Endothelial cell of umbilical vein (primary cell): Measurements from ENCODE around the gene PRKD1. TPM values are rescaled to one million over a fixed set of nuclear protein-coding genes. Genes with fewer than 3 reads are reported as not detected.

Experiments used
- BruUV-seq: library from RNA; stranded (reverse); fragments of 400-500 nt; replicated peaks from 2 replicates; lab custom pipeline; 2021; lab: Mats Ljungman, UMichigan
- CTCF ChIA-PET: fragments of 300-600, 350-600 bp; sonication (Branson Sonifier 250); formaldehyde crosslinking; loops from one replicate; lab custom pipeline; 2021; ENCODE audit warnings: antibody characterized with exemption, inconsistent platforms; lab: Charles Lee
- POLR2A ChIA-PET: fragments of 300-600, 350-600 bp; sonication (Branson Sonifier 250); formaldehyde crosslinking; loops from one replicate; lab custom pipeline; 2021; ENCODE audit warnings: antibody characterized with exemption, inconsistent platforms; lab: Charles Lee
- DNase-seq: peaks from one replicate; pipeline ENCODE4 v3.0.0-alpha.2; 2011; ENCODE audit warnings: low read depth, low spot score
- FAIRE-seq: peaks from 2 replicates; lab custom pipeline; 2011; peaks lifted over from hg19 to GRCh38; lab: Jason Lieb, UNC
- H2AFZ ChIP-seq: 2 replicates; pipeline ENCODE4 v1.6.0; 2012; ENCODE audit warnings: low read depth, low read length, control low read depth, inconsistent platforms
- H3K27ac ChIP-seq: 2 replicates; pipeline ENCODE4 v1.5.1; 2011; ENCODE audit warnings: low read depth, mild to moderate bottlenecking, control low read depth, low read length, moderate library complexity; ENCODE audit not compliant: insufficient read depth
- H3K27me3 ChIP-seq, 2 experiments: 2 replicates each; pipeline versions ENCODE4 v1.6.0 to v1.6.1; 2011; ENCODE audit warnings: low read length in 2 of 2, mixed read lengths in 1 of 2; ENCODE audit not compliant: control insufficient read depth in 2 of 2, insufficient read depth in 2 of 2
- H3K36me3 ChIP-seq, 2 experiments: 2 replicates in 1 of 2; 3 replicates in 1 of 2; pipeline ENCODE4 v1.5.1; 2011; ENCODE audit warnings: low read length in 2 of 2, mild to moderate bottlenecking in 1 of 2, moderate library complexity in 1 of 2; ENCODE audit not compliant: control insufficient read depth in 2 of 2, insufficient read depth in 2 of 2; ENCODE audit errors: extremely low read depth in 1 of 2
- H3K4me1 ChIP-seq: 3 replicates; pipeline ENCODE4 v1.5.1; 2011; ENCODE audit warnings: mild to moderate bottlenecking, low read length; ENCODE audit not compliant: control insufficient read depth, insufficient read depth; ENCODE audit errors: extremely low read depth
- H3K4me2 ChIP-seq: 2 replicates; pipeline ENCODE4 v1.6.1; 2011; ENCODE audit warnings: low read length, control low read depth, mixed read lengths; ENCODE audit not compliant: insufficient read depth
- H3K4me3 ChIP-seq, 3 experiments: fragments of 200-600 bp in 1 of 3; sonication (generic), shearing (Covaris generic) in 1 of 3; replicated peaks in 1 of 3; 2 replicates each; pipeline ENCODE4 v1.5.1; 2011 to 2016; ENCODE audit warnings: control low read depth in 3 of 3, low read length in 3 of 3, mild to moderate bottlenecking in 2 of 3, inconsistent platforms in 1 of 3, low read depth in 1 of 3, moderate library complexity in 1 of 3; ENCODE audit not compliant: insufficient read depth in 1 of 3
- H3K79me2 ChIP-seq: 2 replicates; pipeline ENCODE4 v1.6.0; 2012; ENCODE audit warnings: low read length, inconsistent platforms; ENCODE audit not compliant: control insufficient read depth, insufficient read depth
- H3K9ac ChIP-seq: replicated peaks from 2 replicates; pipeline ENCODE3; 2011; ENCODE audit warnings: low read length, control low read depth; ENCODE audit not compliant: insufficient read depth; ENCODE audit errors: extremely low read depth
- H3K9me1 ChIP-seq: replicated peaks from 3 replicates; pipeline ENCODE4 v1.6.0; 2011; ENCODE audit warnings: mild to moderate bottlenecking, low read length; ENCODE audit not compliant: control insufficient read depth, insufficient read depth; ENCODE audit errors: extremely low read depth
- H3K9me3 ChIP-seq: replicated peaks from 2 replicates; pipeline ENCODE4 v1.5.1; 2012; ENCODE audit warnings: low read length, inconsistent platforms; ENCODE audit not compliant: control insufficient read depth, insufficient read depth
- H4K20me1 ChIP-seq: replicated peaks from 2 replicates; pipeline ENCODE3; 2011; ENCODE audit warnings: mild to moderate bottlenecking, low read length; ENCODE audit not compliant: control insufficient read depth, insufficient read depth; ENCODE audit errors: extremely low read depth
- EZH2 ChIP-seq: IDR thresholded peaks from 2 replicates; pipeline ENCODE4 v1.6.1; 2012; ENCODE audit warnings: borderline replicate concordance, low read depth, mild to moderate bottlenecking, moderate library complexity, low read length, inconsistent platforms; ENCODE audit not compliant: severe bottlenecking
- GATA2 ChIP-seq: IDR thresholded peaks from 2 replicates; pipeline ENCODE4 v1.7.0; 2011; ENCODE audit warnings: low read depth, mild to moderate bottlenecking, moderate library complexity, mixed read lengths, low read length; ENCODE audit not compliant: insufficient read length, insufficient read depth
- JUN ChIP-seq: IDR thresholded peaks from 2 replicates; pipeline ENCODE4 v1.6.1; 2011; ENCODE audit warnings: borderline replicate concordance, low read depth; ENCODE audit not compliant: insufficient read length, insufficient read depth
- MYC ChIP-seq: IDR thresholded peaks from one replicate; pipeline ENCODE4 v1.6.1; 2011; ENCODE audit warnings: mild to moderate bottlenecking, low read depth, low read length
- POLR2A ChIP-seq: IDR thresholded peaks from 2 replicates; pipeline ENCODE4 v1.6.1; 2012; ENCODE audit warnings: low read depth, mild to moderate bottlenecking, control low read depth, low read length
- POLR2AphosphoS5 ChIP-seq: IDR thresholded peaks from 2 replicates; pipeline ENCODE4 v1.6.1; 2012; ENCODE audit warnings: low read depth, mild to moderate bottlenecking, control low read depth, low read length, moderate library complexity; ENCODE audit not compliant: insufficient read depth
- dilution Hi-C: fragments of 300-500 bp; cut with MboI; formaldehyde crosslinking; loops from one replicate; pipeline ENCODE4 v1.15.0; 2019; ENCODE audit warnings: low sequenced_read_pairs; ENCODE audit not compliant: extremely low pct_ligation_motif_present
- intact Hi-C: fragments of 100-400 bp; cut with micrococcal nuclease; formaldehyde crosslinking; loops from one replicate; pipeline ENCODE4 v1.10.0; 2022
- polyA plus RNA-seq, 4 experiments: library from polyadenylated mRNA; depleted of rRNA in 3 of 4; stranded (reverse) in 3 of 4; unstranded in 1 of 4; fragments of >200 nt; gene quantifications; 2 replicates each; pipeline versions ENCODE4 v1.2.1 to v1.2.3, GENCODE V29; 2011 to 2012; ENCODE audit warnings: missing spikeins in 1 of 4
- total RNA-seq: library from RNA; stranded (reverse); gene quantifications from 2 replicates; pipeline ENCODE4 v1.2.3, GENCODE V29; 2021
- TF ChIP-seq, protein P1 (sequence below), 2 donors: IDR thresholded peaks; 1 replicate in 1 of 2; 2 replicates in 1 of 2; pipeline ENCODE4 v1.5.1; 2011; ENCODE audit warnings: low read length in 2 of 2, mild to moderate bottlenecking in 2 of 2, moderate library complexity in 2 of 2, control low read depth in 1 of 2, inconsistent platforms in 1 of 2, low read depth in 1 of 2; ENCODE audit not compliant: insufficient read depth in 1 of 2; ENCODE audit errors: extremely low read depth in 1 of 2

PRKD1 gene
- total and polyA plus RNA-seq, 2 donors (not counting 3 experiments of a cell fraction or from before 2014, with no cell fraction given), result 3.9 to 10.9 TPM

DNA sequence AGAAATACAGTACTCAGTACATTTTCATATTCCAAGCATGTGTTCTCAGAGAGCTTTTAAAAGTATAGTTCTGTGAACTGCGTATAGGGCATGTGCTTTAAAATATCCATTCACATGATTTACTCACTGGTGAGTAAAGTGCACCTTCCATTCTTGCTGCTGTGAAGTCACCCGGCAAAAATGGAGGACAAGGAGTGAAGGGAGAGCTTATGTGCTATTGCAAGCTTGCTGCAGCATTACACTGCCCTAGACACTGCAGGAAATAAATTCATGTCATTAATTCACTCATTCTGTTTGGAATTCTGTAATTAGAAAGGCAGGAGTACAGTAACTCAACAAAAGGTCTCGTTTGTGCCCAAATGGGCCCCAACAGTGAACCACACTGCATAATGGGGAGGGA lies 347.8 kb downstream of the PRKD1 start:
- BruUV-seq, result no TSS peak
- no peaks in the 10 kb centered on the region for H3K9me3 ChIP-seq
- no peaks in the 10 kb centered on the region for H3K27me3 ChIP-seq
- H3K27ac ChIP-seq, result no peak overlapping the region
- DNase-seq (no peak), FAIRE-seq (no peak)
- H3K36me3 ChIP-seq, result no peaks in the 10 kb centered on the region
- dilution Hi-C loops (no loop called here), intact Hi-C loops (loop anchor here (10.0 kb wide), 1 partner anchor 355 kb away; no protein-coding TSS in a partner anchor)
- CTCF ChIA-PET, result interaction anchor here (0.8 to 1.4 kb wide), 2 partner anchors 635 to 691 kb away, joined by 3 read pairs; no protein-coding TSS in a partner anchor
- no peaks in the 10 kb centered on the region for H4K20me1 ChIP-seq
- POLR2A ChIA-PET, result no interaction called here
- no peak overlapping the region for H3K9ac ChIP-seq
- H3K4me1 ChIP-seq, result no peaks in the 10 kb centered on the region
- no peak overlapping the region for H2AFZ ChIP-seq
- no peaks in the 10 kb centered on the region for H3K9me1 ChIP-seq
- H3K4me3 ChIP-seq, result no peak overlapping the region
- no peaks in the 10 kb centered on the region for H3K79me2 ChIP-seq
- TF ChIP-seq, protein P1, sequence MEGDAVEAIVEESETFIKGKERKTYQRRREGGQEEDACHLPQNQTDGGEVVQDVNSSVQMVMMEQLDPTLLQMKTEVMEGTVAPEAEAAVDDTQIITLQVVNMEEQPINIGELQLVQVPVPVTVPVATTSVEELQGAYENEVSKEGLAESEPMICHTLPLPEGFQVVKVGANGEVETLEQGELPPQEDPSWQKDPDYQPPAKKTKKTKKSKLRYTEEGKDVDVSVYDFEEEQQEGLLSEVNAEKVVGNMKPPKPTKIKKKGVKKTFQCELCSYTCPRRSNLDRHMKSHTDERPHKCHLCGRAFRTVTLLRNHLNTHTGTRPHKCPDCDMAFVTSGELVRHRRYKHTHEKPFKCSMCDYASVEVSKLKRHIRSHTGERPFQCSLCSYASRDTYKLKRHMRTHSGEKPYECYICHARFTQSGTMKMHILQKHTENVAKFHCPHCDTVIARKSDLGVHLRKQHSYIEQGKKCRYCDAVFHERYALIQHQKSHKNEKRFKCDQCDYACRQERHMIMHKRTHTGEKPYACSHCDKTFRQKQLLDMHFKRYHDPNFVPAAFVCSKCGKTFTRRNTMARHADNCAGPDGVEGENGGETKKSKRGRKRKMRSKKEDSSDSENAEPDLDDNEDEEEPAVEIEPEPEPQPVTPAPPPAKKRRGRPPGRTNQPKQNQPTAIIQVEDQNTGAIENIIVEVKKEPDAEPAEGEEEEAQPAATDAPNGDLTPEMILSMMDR (IDR thresholded peaks at IDR 0.05; ENCODE audit: extremely low read depth in 1 of 2, insufficient read depth in 1 of 2, low read depth in 1 of 2, low read length in 2 of 2), result no peak
- no peak for TF ChIP-seq GATA2
- no peak overlapping the region for H3K4me2 ChIP-seq

DNA sequence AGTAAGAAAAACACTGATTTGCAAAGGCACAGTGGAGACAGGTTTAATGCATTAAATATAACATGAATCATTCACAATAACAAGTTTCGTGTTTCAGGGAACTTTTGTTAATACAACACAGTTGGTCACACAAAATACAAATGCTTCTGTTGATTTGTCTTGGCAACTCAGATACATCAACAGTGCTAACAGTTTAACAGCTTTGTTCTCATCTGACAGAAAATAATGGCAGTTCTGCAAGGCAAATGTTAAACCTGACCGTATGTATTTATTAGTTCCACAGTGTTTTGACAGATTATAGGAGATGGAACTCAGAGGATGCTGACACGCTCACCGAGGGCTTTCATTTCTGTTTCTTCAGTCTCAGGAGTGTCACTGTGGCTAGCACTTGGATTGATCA lies 350.7 kb downstream of the PRKD1 start:
- Histone ChIP-seq H2AFZ (no peak overlapping the region), H3K9ac (no peak overlapping the region), H3K36me3 (no peaks in the 10 kb centered on the region), H3K4me2 (no peak overlapping the region), H3K4me3 (no peak overlapping the region), H3K27ac (no peak overlapping the region), H3K27me3 (no peaks in the 10 kb centered on the region), H3K79me2 (no peaks in the 10 kb centered on the region), H4K20me1 (no peaks in the 10 kb centered on the region), H3K9me1 (no peaks in the 10 kb centered on the region), H3K9me3 (no peaks in the 10 kb centered on the region), H3K4me1 (no peaks in the 10 kb centered on the region)
- ChIA-PET POLR2A (no interaction called here), CTCF (interaction anchor here (1.2 kb wide), 1 partner anchor 13 kb away, joined by 3 read pairs; no protein-coding TSS in a partner anchor)
- BruUV-seq, result no TSS peak
- dilution Hi-C loops (no loop called here), intact Hi-C loops (loop anchor here (10.0 kb wide), 1 partner anchor 358 kb away; no protein-coding TSS in a partner anchor)
- FAIRE-seq, result no peak
- TF ChIP-seq MYC (no peak), EZH2 (no peak), POLR2AphosphoS5 (no peak), JUN (no peak), POLR2A (no peak)
- no peak for DNase-seq
